Common myeloid progenitor, CD34-positive (primary cell): ENCODE data around the gene LAMA4.

Experiments used
- CTCF ChIA-PET: fragments of 350-600 bp; sonication (Branson Sonifier 250); formaldehyde crosslinking; loops from one replicate; lab custom pipeline; 2021; ENCODE audit warnings: antibody characterized with exemption; lab: Charles Lee
- POLR2A ChIA-PET: fragments of 350-600 bp; sonication (Branson Sonifier 250); formaldehyde crosslinking; loops from one replicate; lab custom pipeline; 2021; ENCODE audit warnings: antibody characterized with exemption; lab: Charles Lee
- DNase-seq, 3 donors: peaks; one replicate each; pipeline versions ENCODE4 v3.0.0 to v3.0.0-alpha.2; 2013
- H3K27ac ChIP-seq, 2 experiments: 1 replicate in 1 of 2; 2 replicates in 1 of 2; pipeline ENCODE4 v1.7.0; 2013; ENCODE audit warnings: inconsistent platforms in 2 of 2, low read length in 2 of 2, mild to moderate bottlenecking in 2 of 2, low read depth in 1 of 2, moderate library complexity in 1 of 2; ENCODE audit not compliant: severe bottlenecking in 2 of 2, insufficient read depth in 1 of 2, poor library complexity in 1 of 2
- H3K27me3 ChIP-seq, 5 experiments: replicated peaks in 2 of 5; 1 replicate in 3 of 5; 2 replicates in 2 of 5; pipeline versions ENCODE4 v1.6.1 to v1.7.0; 2013; ENCODE audit warnings: low read length in 4 of 5, mild to moderate bottlenecking in 2 of 5, moderate library complexity in 2 of 5, inconsistent platforms in 1 of 5; ENCODE audit not compliant: insufficient read depth in 5 of 5, control insufficient read depth in 4 of 5
- H3K36me3 ChIP-seq, 4 experiments: 1 replicate in 2 of 4; 2 replicates in 2 of 4; pipeline versions ENCODE4 v1.6.1 to v1.7.0; 2013; ENCODE audit warnings: low read length in 3 of 4, control low read depth in 1 of 4, mild to moderate bottlenecking in 1 of 4; ENCODE audit not compliant: control insufficient read depth in 4 of 4, insufficient read depth in 4 of 4
- H3K4me1 ChIP-seq, 4 experiments: 1 replicate in 3 of 4; 2 replicates in 1 of 4; pipeline versions ENCODE4 v1.6.1 to v1.7.1; 2013; ENCODE audit warnings: low read length in 3 of 4, mild to moderate bottlenecking in 3 of 4, control low read depth in 1 of 4, inconsistent platforms in 1 of 4, moderate library complexity in 1 of 4; ENCODE audit not compliant: control insufficient read depth in 4 of 4, insufficient read depth in 4 of 4; ENCODE audit errors: control extremely low read depth in 1 of 4
- H3K4me3 ChIP-seq, 7 experiments: 1 replicate in 4 of 7; 2 replicates in 3 of 7; pipeline versions ENCODE4 v1.5.1 to v1.7.0; 2013; ENCODE audit warnings: mild to moderate bottlenecking in 7 of 7, low read length in 6 of 7, moderate library complexity in 6 of 7, inconsistent platforms in 2 of 7, low read depth in 2 of 7, control low read depth in 1 of 7; ENCODE audit not compliant: insufficient read depth in 4 of 7, control insufficient read depth in 1 of 7; ENCODE audit errors: extremely low read depth in 1 of 7
- H3K9me3 ChIP-seq, 5 experiments: 1 replicate in 4 of 5; 2 replicates in 1 of 5; pipeline versions ENCODE4 v1.6.1 to v1.7.1; 2013; ENCODE audit warnings: low read length in 4 of 5, mild to moderate bottlenecking in 2 of 5, inconsistent platforms in 1 of 5, low read depth in 1 of 5, moderate library complexity in 1 of 5; ENCODE audit not compliant: control insufficient read depth in 4 of 5, insufficient read depth in 2 of 5; ENCODE audit errors: control extremely low read depth in 1 of 5
- WGBS: methylation state at CpG from one replicate; pipeline ENCODE4 v1.1.5; 2013; ENCODE audit not compliant: insufficient coverage; 5-methylcytosine and 5-hydroxymethylcytosine counted together

Gene LAMA4

DNA sequence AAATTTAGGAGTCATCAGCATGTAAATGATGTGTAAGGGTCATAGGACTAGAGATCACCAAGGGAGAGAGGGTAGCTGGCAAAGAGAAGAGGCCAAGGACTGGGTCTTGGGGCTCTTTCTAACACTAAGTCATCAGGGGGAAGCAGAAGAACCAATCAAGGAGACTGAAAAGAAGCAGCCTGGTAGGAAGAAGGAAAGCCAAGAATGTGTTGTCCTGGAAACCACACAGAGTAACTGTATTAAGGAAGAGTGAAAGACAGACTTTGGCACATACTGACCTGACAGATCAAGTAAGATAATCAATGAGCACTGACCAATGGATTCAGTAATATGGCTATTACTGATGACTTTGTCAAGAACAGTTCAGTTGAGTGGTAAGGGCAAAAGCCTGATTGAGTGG is 42.3 kb upstream of the LAMA4 start:
- POLR2A ChIA-PET: no interaction called here
- peaks cover 0 to 2% (median 0%) of the 10 kb centered on the region in 5 experiments for H3K9me3 ChIP-seq
- CTCF ChIA-PET: interaction anchor here (1.0 to 6.2 kb wide), 4 partner anchors 10 to 117 kb away, joined by 3 to 43 read pairs (median 24); no protein-coding TSS in a partner anchor
- H3K27ac ChIP-seq: no peak overlapping the region
- no peaks in the 10 kb centered on the region for H3K4me1 ChIP-seq
- no peak overlapping the region for H3K4me3 ChIP-seq
- no peak for DNase-seq
- no peaks in the 10 kb centered on the region for H3K36me3 ChIP-seq
- peaks cover 3 to 44% (median 8%) of the 10 kb centered on the region in 5 experiments for H3K27me3 ChIP-seq

DNA sequence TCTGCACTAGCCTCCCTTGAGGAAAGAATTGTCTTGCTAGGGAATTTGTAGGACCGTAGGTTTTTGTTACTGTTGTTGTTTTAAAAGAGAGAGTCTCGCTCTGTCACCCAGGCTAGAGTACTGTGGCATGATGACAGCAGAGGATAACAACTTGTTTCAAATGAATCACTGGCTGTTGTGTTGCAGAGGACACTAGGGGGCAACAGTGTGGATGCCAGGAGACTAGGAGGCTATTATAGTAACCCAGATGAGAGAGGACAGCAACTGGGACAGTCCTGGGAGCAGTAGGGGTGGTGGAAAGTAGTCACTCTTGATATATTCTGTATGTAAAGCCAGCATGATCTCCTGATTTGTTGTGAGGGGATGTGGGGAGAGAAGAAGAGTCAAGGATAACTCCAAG is 41.8 kb upstream of the LAMA4 start:
- Histone ChIP-seq H3K4me1 (no peaks in the 10 kb centered on the region), H3K27ac (no peak overlapping the region), H3K9me3 (peaks cover 0 to 2% (median 0%) of the 10 kb centered on the region in 5 experiments), H3K27me3 (peaks cover 3 to 50% (median 8%) of the 10 kb centered on the region in 5 experiments), H3K4me3 (no peak overlapping the region), H3K36me3 (no peaks in the 10 kb centered on the region)
- POLR2A ChIA-PET: no interaction called here
- DNase-seq: peak in 2 of 3 donors; percentile 43 to 48
- CTCF ChIA-PET: interaction anchor here (1.0 to 6.2 kb wide), 3 partner anchors 10 to 115 kb away, joined by 3 to 43 read pairs (median 37); no protein-coding TSS in a partner anchor
- 100% methylated on average over 2 of the region's 2 CpGs for WGBS

- Histone ChIP-seq H3K9me3 (peaks cover 0 to 2% (median 0%) of the 10 kb centered on the region in 5 experiments), H3K4me1 (peaks cover 0 to 6% (median 5%) of the 10 kb centered on the region in 4 experiments), H3K27me3 (peaks cover 3 to 66% (median 20%) of the 10 kb centered on the region in 5 experiments), H3K27ac (no peak overlapping the region), H3K4me3 (no peak overlapping the region), H3K36me3 (no peaks in the 10 kb centered on the region)
- CTCF ChIA-PET: interaction anchor here (1.5 to 1.6 kb wide), 3 partner anchors 18 to 36 kb away, joined by 3 read pairs; no protein-coding TSS in a partner anchor
- DNase-seq: no peak
- POLR2A ChIA-PET: no interaction called here
- 100% methylated on average over 1 of the region's 1 CpG for WGBS
These were observed 36.9 kb upstream of the LAMA4 start for GRCh38 chr6:112291161-112291762.

DNA sequence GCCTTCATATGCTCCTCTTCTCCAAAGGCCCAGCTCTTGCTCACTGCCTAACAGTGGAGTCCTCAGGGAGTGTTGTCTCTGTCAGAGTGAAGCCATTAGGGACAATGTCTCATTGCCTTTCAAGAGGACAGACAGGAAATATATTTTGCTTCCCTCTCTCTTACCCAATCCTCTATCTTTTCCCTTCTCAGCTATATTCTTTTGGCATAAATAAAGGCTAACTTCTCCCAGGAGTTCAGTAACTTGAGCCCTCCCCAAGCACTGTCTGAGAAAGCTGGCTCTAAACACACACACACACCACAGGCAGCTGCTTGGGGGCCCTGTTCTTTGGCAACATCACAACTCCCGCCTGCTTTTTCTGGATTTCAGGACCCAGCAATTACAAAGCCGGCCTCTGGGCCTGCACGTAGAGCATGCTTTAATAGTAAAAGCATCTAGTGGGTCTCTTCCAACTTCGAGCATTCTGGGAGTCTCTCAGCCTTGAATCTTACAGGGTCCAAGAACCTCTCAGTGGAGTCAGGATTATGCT is 34.7 kb upstream of the LAMA4 start:
- H3K27ac ChIP-seq: no peak overlapping the region
- H3K4me1 ChIP-seq: peaks cover 5 to 13% (median 11%) of the 10 kb centered on the region in 4 experiments
- no peak for DNase-seq
- no peaks in the 10 kb centered on the region for H3K36me3 ChIP-seq
- peaks cover 0 to 2% (median 0%) of the 10 kb centered on the region in 5 experiments for H3K9me3 ChIP-seq
- H3K27me3 ChIP-seq: peaks cover 3 to 58% (median 20%) of the 10 kb centered on the region in 5 experiments
- no peak overlapping the region for H3K4me3 ChIP-seq
- ChIA-PET CTCF (interaction anchor here (0.6 to 6.6 kb wide), 5 partner anchors 8 to 109 kb away, joined by 3 to 37 read pairs (median 5); no protein-coding TSS in a partner anchor), POLR2A (interaction anchor here (1.0 kb wide), 1 partner anchor 16 kb away, joined by 3 read pairs; no protein-coding TSS in a partner anchor)
- 100% methylated on average over 4 of the region's 4 CpGs for WGBS

DNA sequence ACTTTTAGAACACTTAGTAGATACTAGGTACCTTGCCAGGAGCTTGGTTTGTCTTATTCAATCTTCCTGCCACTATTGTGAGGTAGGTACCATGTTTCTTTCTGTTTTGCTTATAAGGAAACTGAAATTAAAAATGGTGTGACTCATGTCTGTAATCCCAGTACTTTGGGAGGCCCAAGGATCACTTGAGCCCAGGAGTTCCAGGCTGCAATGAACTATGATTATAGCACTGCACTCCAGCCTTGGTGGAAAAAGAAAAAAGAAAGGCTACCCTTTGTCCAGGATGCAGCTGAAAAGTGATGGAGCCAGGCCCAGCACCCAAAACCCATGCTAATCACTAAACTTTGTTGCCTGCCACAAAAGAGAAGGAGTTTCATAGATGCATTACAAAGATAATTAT is 34.1 kb upstream of the LAMA4 start:
- Histone ChIP-seq H3K4me3 (no peak overlapping the region), H3K9me3 (peaks cover 0 to 2% (median 0%) of the 10 kb centered on the region in 5 experiments), H3K36me3 (no peaks in the 10 kb centered on the region), H3K27ac (no peak overlapping the region), H3K4me1 (peaks cover 5 to 13% (median 11%) of the 10 kb centered on the region in 4 experiments), H3K27me3 (peaks cover 3 to 60% (median 20%) of the 10 kb centered on the region in 5 experiments)
- CTCF ChIA-PET: interaction anchor here (0.6 to 6.6 kb wide), 5 partner anchors 8 to 108 kb away, joined by 3 to 37 read pairs (median 3); no protein-coding TSS in a partner anchor
- DNase-seq: no peak
- POLR2A ChIA-PET: interaction anchor here (1.0 kb wide), 1 partner anchor 16 kb away, joined by 3 read pairs; no protein-coding TSS in a partner anchor

DNA sequence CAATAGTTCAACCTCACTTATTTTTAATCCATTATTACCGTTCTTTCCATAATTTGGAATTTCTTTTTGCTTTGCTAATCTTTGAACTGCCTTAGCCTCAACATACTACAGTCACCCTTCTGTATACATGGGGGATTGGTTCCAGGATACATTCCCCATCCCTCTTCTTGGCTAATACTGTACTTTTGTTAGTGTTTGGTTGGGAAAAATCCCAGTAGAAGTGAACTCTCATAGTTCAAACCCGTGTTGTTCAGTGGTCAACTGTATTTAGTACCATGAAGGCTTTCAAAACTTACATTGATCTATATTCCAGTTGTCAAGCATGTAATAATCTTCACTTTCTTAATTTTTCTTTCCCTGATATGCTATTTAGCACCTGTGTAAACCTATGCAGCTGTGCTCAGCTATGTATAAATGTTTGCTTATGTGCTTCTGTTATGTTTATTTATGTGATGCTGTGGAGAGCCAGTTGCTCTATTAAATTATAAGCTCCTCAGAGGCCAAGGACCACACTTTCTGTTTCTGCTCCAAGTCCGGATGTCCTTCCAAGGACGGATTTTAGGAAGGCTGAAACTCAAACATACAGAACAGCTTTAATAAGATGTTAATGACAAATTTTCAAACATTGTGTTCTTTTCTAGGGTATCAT is 33.3 kb upstream of the LAMA4 start:
- CTCF ChIA-PET: interaction anchor here (1.2 to 6.6 kb wide), 4 partner anchors 9 to 108 kb away, joined by 3 to 37 read pairs (median 4); no protein-coding TSS in a partner anchor
- POLR2A ChIA-PET: no interaction called here
- peaks cover 5 to 13% (median 11%) of the 10 kb centered on the region in 4 experiments for H3K4me1 ChIP-seq
- WGBS: no CpG with 5 or more reads among the region's 4 CpGs
- peaks cover 0 to 2% (median 0%) of the 10 kb centered on the region in 5 experiments for H3K9me3 ChIP-seq
- no peak overlapping the region for H3K4me3 ChIP-seq
- no peak for DNase-seq
- peaks cover 3 to 63% (median 22%) of the 10 kb centered on the region in 5 experiments for H3K27me3 ChIP-seq
- no peaks in the 10 kb centered on the region for H3K36me3 ChIP-seq
- no peak overlapping the region for H3K27ac ChIP-seq
